Inflammatory macrophage treated with lipopolysaccharide for 4 hours (primary cell): Measurements from ENCODE around the gene SSBP3.
A peak's percentile ranks its signal among the peaks of the same experiment; 100 is the strongest.

Experiments used
- DNase-seq: peaks from one replicate; pipeline ENCODE4 v3.0.0-alpha.2; 2020

The SSBP3 gene

GRCh38 chr1:54279457-54279856 is 126.7 kb downstream of the SSBP3 start:
- no peak for DNase-seq

GRCh38 chr1:54278941-54279422 is 127.2 kb downstream of the SSBP3 start:
- DNase-seq = no peak

- DNase-seq = peak; percentile 30
These were observed 128.5 kb downstream of the SSBP3 start for GRCh38 chr1:54277451-54278341.

- no peak for DNase-seq
These were observed 129.4 kb downstream of the SSBP3 start for GRCh38 chr1:54276617-54277450.

GRCh38 chr1:54275349-54275748 is 130.8 kb downstream of the SSBP3 start:
- DNase-seq = no peak

GRCh38 chr1:54274881-54275280 is 131.3 kb downstream of the SSBP3 start:
- DNase-seq = no peak

- DNase-seq = no peak
These were observed 131.7 kb downstream of the SSBP3 start for GRCh38 chr1:54274448-54274847.

- no peak for DNase-seq
These were observed 132.4 kb downstream of the SSBP3 start for GRCh38 chr1:54273795-54274163.

- DNase-seq = no peak
These were observed 133.0 kb downstream of the SSBP3 start for GRCh38 chr1:54273092-54273794.

- DNase-seq = no peak
These were observed 133.5 kb downstream of the SSBP3 start for GRCh38 chr1:54272772-54273091.

- no peak for DNase-seq
These were observed 134.1 kb downstream of the SSBP3 start for GRCh38 chr1:54272134-54272533.

GRCh38 chr1:54271341-54271740 is 134.9 kb downstream of the SSBP3 start:
- no peak for DNase-seq

GRCh38 chr1:54270543-54270942 is 135.7 kb downstream of the SSBP3 start:
- no peak for DNase-seq

GRCh38 chr1:54268762-54269297 is 137.4 kb downstream of the SSBP3 start:
- no peak for DNase-seq

- DNase-seq = no peak
These were observed 138.1 kb downstream of the SSBP3 start for GRCh38 chr1:54267815-54268761.

- no peak for DNase-seq
These were observed 139.3 kb downstream of the SSBP3 start for GRCh38 chr1:54266908-54267307.

- no peak for DNase-seq
These were observed 140.0 kb downstream of the SSBP3 start for GRCh38 chr1:54266195-54266594.

GRCh38 chr1:54265659-54266058 is 140.5 kb downstream of the SSBP3 start:
- no peak for DNase-seq

GRCh38 chr1:54265126-54265525 is 141.1 kb downstream of the SSBP3 start:
- DNase-seq = no peak

- DNase-seq = no peak
These were observed 142.5 kb downstream of the SSBP3 start for GRCh38 chr1:54263601-54264226.

GRCh38 chr1:54262244-54262643 is 143.9 kb downstream of the SSBP3 start:
- no peak for DNase-seq
